GM19468 (cell line): ENCODE measurements around the gene NOTCH1.

ENCODE experiments used
- ATAC-seq: cut with Tn5 transposase; IDR thresholded peaks from one replicate; pipeline ENCODE4 v1.9.1; 2021; ENCODE audit warnings: mild to moderate bottlenecking, moderate library complexity, moderate number of reproducible peaks; ENCODE audit not compliant: unreplicated experiment; ENCODE audit errors: extremely low read depth

NOTCH1 gene

GRCh38 chr9:136549010-136549980 lies 3.4 kb upstream of the NOTCH1 start:
- no peak for ATAC-seq

- ATAC-seq: no peak
Measured at GRCh38 chr9:136547508-136548215, 1.8 kb upstream of the NOTCH1 start.

GRCh38 chr9:136546697-136547501 lies 1.1 kb upstream of the NOTCH1 start:
- ATAC-seq: no peak

DNA sequence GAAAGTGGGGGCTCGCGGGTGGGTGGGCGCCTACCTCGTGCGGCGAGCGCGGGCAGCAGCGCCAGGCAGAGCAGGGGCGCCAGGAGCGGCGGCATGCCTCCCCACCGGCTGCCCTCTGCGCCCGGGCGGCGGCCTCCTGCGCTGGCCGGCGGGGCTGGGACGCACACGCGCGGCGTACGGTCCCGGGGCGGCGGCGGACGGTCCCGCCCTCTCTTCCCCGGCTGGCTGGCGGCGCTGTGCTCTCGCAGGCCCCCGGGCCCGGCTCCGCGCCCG lies 220 bp downstream of the NOTCH1 start:
- ATAC-seq: peak; percentile 4

- ATAC-seq: no peak
Measured at GRCh38 chr9:136544964-136545691, 720 bp downstream of the NOTCH1 start.

GRCh38 chr9:136544548-136544963 lies 1.3 kb downstream of the NOTCH1 start:
- no peak for ATAC-seq

DNA sequence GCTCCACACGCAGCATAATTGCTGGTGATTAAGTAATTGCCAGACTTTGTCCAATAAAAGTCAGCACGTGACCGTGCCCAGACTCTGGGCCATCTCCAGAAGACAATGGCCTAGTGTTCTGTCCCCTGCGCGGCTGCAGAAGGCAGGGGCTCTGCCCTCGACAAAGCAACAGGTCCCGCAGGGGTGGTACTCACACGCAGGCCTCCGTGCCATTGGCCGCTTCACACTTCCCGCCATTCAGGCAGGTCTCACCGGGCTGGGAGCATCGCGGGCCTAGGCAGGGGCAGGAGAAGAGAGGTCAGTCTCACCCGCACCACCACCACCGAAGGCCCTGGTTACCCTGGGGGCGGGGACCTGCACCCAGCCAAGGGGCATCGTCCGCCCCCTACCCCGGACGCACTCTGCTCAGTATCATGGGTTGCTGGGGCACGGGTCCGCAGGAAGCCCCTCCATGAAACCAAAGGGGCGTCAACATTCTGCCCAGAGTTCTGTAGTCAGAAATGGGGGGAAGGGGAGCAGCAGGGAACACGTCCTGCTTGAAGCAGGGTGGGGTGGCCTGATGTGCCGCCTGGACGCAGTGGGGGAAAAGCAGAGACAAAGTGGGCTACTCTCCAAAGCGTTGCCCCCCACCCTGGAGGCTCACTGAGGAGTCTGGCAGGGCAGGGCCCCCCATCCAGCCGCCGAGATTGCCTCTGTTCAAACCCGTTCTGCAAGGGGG lies 1.9 kb downstream of the NOTCH1 start:
- ATAC-seq: no peak

GRCh38 chr9:136543280-136543679 lies 2.6 kb downstream of the NOTCH1 start:
- no peak for ATAC-seq

DNA sequence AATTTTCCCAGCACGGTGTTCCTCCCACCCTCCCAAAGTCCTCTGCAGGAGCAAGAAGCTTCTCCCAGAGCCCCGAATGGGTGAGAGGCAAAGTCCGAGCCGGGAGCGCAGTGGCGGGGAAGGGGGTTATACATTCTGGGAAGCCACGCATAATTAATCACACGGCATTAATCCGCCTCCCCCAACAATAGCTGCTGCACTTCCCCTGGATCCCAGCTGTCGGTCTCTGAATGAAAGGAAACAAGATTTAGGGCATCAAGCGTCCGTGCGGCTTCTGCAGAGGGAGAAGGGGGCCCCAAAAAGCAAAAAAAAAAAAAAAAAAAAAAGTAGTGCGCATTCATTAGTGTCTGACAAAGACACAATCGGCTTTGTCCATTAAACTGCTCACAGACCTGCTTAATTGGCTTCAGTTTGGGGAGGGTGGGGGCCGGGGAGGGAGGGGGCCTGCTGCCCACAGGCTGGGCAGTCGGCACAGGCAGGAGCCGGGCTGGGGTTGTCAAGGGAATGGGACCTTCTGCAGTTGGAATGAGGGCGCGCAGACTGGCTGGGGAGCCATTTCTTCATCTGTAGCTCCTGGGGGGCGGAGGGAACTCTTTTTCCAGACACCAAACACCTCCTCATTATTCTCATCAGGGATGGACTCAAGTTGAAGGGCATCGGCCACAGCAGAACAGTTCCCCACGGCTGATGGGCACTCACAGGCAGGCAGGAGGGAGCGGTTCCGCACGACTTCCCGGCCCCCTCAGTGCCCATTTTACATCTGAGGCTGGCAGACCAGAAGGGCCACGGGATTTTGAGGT lies 3.4 kb downstream of the NOTCH1 start:
- ATAC-seq: no peak

GRCh38 chr9:136541709-136542108 lies 4.1 kb downstream of the NOTCH1 start:
- no peak for ATAC-seq

DNA sequence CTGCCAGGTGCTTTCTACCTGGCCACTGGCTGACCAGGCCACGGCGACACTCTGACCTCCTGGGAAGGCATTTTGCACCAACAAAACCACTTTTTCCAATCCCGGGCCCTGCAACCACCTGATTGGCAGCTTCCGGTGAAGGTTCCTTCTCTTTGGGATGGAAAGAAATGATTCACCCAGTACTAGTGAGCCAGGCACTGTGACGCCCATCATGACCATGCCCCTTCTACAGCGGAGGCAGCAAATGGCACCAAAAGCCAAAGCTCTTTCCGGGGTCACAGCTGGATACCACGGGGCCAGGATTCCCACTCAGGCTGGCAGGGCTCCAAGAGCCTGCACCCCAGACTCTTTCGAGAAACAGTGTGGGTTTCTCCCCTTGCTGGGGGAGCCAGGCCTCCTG lies 4.7 kb downstream of the NOTCH1 start:
- no peak for ATAC-seq

GRCh38 chr9:136539427-136540421 lies 6.1 kb downstream of the NOTCH1 start:
- no peak for ATAC-seq

DNA sequence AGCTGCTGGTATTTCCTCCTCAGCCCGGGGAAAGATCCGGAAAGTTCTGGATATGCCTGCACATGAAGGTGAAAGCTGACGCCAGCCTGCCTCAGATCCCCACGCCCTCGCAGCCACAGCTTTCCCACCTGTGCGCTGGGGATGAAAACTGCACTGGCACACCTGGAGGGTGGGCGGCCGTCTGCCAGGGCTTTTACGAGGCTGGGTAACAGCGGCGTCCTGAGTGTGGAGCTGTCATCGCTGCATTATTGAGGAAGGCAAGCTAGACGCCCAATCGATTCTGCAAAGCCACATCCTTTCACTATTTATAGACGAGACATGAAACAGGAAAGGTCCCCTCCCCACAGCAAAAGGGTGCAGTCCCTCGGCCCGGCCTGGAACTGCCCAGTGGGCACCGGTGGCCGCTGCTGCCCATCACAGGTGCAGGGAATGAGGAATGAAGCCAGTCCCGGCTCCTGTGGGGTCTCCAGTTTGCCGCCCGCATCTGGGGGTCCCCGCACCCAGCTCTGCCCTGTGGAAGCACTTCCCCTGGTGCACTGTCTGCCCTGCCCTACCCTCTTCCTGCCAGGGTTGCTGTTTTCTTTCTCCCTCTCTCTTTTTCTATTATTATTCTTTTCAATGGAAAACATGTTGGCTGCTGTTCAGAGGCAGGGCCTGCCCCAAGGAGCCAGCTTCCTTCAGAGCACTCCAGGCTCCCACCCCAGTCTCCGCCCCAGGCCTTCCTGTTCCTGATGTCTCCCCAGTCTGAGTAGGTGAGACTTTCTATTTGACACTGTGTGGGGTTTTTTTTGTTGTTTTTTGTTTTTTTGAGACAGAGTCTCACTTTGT lies 7.0 kb downstream of the NOTCH1 start:
- no peak for ATAC-seq

GRCh38 chr9:136537896-136538598 lies 7.8 kb downstream of the NOTCH1 start:
- ATAC-seq: no peak

GRCh38 chr9:136537411-136537810 lies 8.4 kb downstream of the NOTCH1 start:
- ATAC-seq: no peak

DNA sequence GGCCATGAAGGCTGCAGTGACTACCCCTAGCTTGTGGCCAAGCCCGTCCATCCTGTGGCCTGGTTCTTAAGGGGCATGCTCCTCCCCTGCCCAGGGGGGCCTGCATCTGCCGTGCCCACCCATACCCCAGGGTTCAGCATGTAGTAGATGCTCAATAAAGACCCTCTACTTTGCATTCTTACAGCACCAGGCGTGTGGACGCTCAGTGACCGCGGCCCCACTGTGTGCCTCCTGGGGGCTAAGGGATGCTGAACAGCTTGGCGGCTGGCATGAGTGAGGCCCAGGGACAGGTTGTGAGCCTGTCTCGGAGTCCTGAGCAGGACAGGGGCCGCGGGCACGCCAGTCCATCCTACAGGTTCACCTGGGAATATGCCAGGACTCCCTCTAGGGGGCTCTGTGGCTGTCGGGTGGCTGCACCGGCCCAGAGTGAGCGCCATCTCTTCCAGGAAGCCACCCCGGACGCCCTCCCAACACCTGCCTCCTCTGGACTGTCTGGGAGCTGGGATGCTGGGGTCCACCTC lies 9.1 kb downstream of the NOTCH1 start:
- ATAC-seq: no peak
